Stomach smooth muscle (tissue), 2 donors: ENCODE data around the gene CSF1R.

ENCODE experiments used
- H3K27ac ChIP-seq: one replicate; pipeline ENCODE4 v1.7.0; 2013; ENCODE audit warnings: mild to moderate bottlenecking, low read length, inconsistent platforms
- H3K27me3 ChIP-seq, 2 donors: one replicate each; pipeline ENCODE4 v1.7.0; 2013; ENCODE audit warnings: low read length in 2 of 2; ENCODE audit not compliant: insufficient read depth in 2 of 2, control insufficient read depth in 1 of 2
- H3K36me3 ChIP-seq, 2 donors: one replicate each; pipeline ENCODE4 v1.7.0; 2013; ENCODE audit warnings: low read length in 2 of 2; ENCODE audit not compliant: control insufficient read depth in 2 of 2, insufficient read depth in 2 of 2
- H3K4me1 ChIP-seq: one replicate; pipeline ENCODE4 v1.7.0; 2013; ENCODE audit warnings: low read length; ENCODE audit not compliant: control insufficient read depth, insufficient read depth
- H3K4me3 ChIP-seq, 2 donors: one replicate each; pipeline ENCODE4 v1.7.0; 2013; ENCODE audit warnings: low read length in 2 of 2
- H3K9ac ChIP-seq, 2 donors: one replicate each; pipeline ENCODE4 v1.7.0; 2013; ENCODE audit warnings: low read length in 2 of 2, mild to moderate bottlenecking in 1 of 2
- H3K9me3 ChIP-seq, 2 donors: one replicate each; pipeline ENCODE4 v1.7.0; 2013; ENCODE audit warnings: low read length in 2 of 2; ENCODE audit not compliant: control insufficient read depth in 2 of 2
- donor health status: healthy.
- donor health status: Pancreatic carcinoma.

Gene CSF1R

GRCh38 chr5:150120062-150120441 is 33.7 kb upstream of the CSF1R start:
- Histone ChIP-seq H3K27ac (no peak overlapping the region), H3K4me1 (no peaks in the 10 kb centered on the region), H3K9ac (no peak overlapping the region), H3K27me3 (no peaks in the 10 kb centered on the region), H3K9me3 (no peaks in the 10 kb centered on the region), H3K36me3 (peaks cover 0 to 19% of the 10 kb centered on the region in 2 donors), H3K4me3 (no peak overlapping the region)

GRCh38 chr5:150119421-150120061 is 33.2 kb upstream of the CSF1R start:
- no peaks in the 10 kb centered on the region for H3K4me1 ChIP-seq
- H3K9me3 ChIP-seq: no peaks in the 10 kb centered on the region
- no peaks in the 10 kb centered on the region for H3K27me3 ChIP-seq
- H3K36me3 ChIP-seq: peaks cover 0 to 19% of the 10 kb centered on the region in 2 donors
- no peak overlapping the region for H3K27ac ChIP-seq
- H3K4me3 ChIP-seq: no peak overlapping the region
- H3K9ac ChIP-seq: no peak overlapping the region

- Histone ChIP-seq H3K36me3 (peaks cover 0 to 18% of the 10 kb centered on the region in 2 donors), H3K27me3 (no peaks in the 10 kb centered on the region), H3K4me1 (no peaks in the 10 kb centered on the region), H3K4me3 (no peak overlapping the region), H3K9ac (no peak overlapping the region), H3K27ac (no peak overlapping the region), H3K9me3 (no peaks in the 10 kb centered on the region)
Measured at GRCh38 chr5:150118561-150119229, 32.3 kb upstream of the CSF1R start.

- no peak overlapping the region for H3K27ac ChIP-seq
- no peaks in the 10 kb centered on the region for H3K27me3 ChIP-seq
- H3K36me3 ChIP-seq: peaks cover 0 to 18% of the 10 kb centered on the region in 2 donors
- H3K9ac ChIP-seq: no peak overlapping the region
- no peaks in the 10 kb centered on the region for H3K9me3 ChIP-seq
- H3K4me3 ChIP-seq: no peak overlapping the region
- H3K4me1 ChIP-seq: peaks cover 2% of the 10 kb centered on the region
Measured at GRCh38 chr5:150117945-150118560, 31.7 kb upstream of the CSF1R start.

- Histone ChIP-seq H3K4me1 (peaks cover 6% of the 10 kb centered on the region), H3K27me3 (no peaks in the 10 kb centered on the region), H3K9me3 (no peaks in the 10 kb centered on the region), H3K9ac (no peak overlapping the region), H3K4me3 (no peak overlapping the region), H3K27ac (no peak overlapping the region), H3K36me3 (peaks cover 0 to 17% of the 10 kb centered on the region in 2 donors)
Measured at GRCh38 chr5:150116667-150117400, 30.5 kb upstream of the CSF1R start.

GRCh38 chr5:150114773-150115408 is 28.5 kb upstream of the CSF1R start:
- no peak overlapping the region for H3K27ac ChIP-seq
- H3K4me1 ChIP-seq: peaks cover 6% of the 10 kb centered on the region
- H3K9me3 ChIP-seq: no peaks in the 10 kb centered on the region
- H3K27me3 ChIP-seq: no peaks in the 10 kb centered on the region
- peaks cover 0 to 10% of the 10 kb centered on the region in 2 donors for H3K36me3 ChIP-seq
- no peak overlapping the region for H3K4me3 ChIP-seq
- no peak overlapping the region for H3K9ac ChIP-seq

- Histone ChIP-seq H3K4me3 (no peak overlapping the region), H3K9ac (no peak overlapping the region), H3K36me3 (peaks cover 0 to 9% of the 10 kb centered on the region in 2 donors), H3K27me3 (peaks cover 0 to 2% of the 10 kb centered on the region in 2 donors), H3K4me1 (peaks cover 6% of the 10 kb centered on the region), H3K27ac (no peak overlapping the region), H3K9me3 (no peaks in the 10 kb centered on the region)
Measured at GRCh38 chr5:150114102-150114641, 27.8 kb upstream of the CSF1R start.

- no peak overlapping the region for H3K9ac ChIP-seq
- peaks cover 0 to 5% of the 10 kb centered on the region in 2 donors for H3K36me3 ChIP-seq
- no peak overlapping the region for H3K27ac ChIP-seq
- no peak overlapping the region for H3K4me3 ChIP-seq
- peaks cover 6% of the 10 kb centered on the region for H3K4me1 ChIP-seq
- H3K27me3 ChIP-seq: peaks cover 0 to 4% of the 10 kb centered on the region in 2 donors
- no peaks in the 10 kb centered on the region for H3K9me3 ChIP-seq
Measured at GRCh38 chr5:150113047-150113744, 26.8 kb upstream of the CSF1R start.

- Histone ChIP-seq H3K27ac (no peak overlapping the region), H3K4me3 (no peak overlapping the region), H3K4me1 (peaks cover 6% of the 10 kb centered on the region), H3K27me3 (peaks cover 0 to 4% of the 10 kb centered on the region in 2 donors), H3K9ac (no peak overlapping the region), H3K36me3 (peaks cover 0 to 4% of the 10 kb centered on the region in 2 donors), H3K9me3 (no peaks in the 10 kb centered on the region)
Measured at GRCh38 chr5:150112201-150113046, 26.1 kb upstream of the CSF1R start.
